Activated CD8-positive, alpha-beta memory T cell treated with anti-CD3 and anti-CD28 coated beads for 36 hours (primary cell): ENCODE results near the gene ARMC10. TPM values are rescaled to one million over a fixed set of nuclear protein-coding genes. Genes with fewer than 3 reads are reported as not detected.

Source experiments
- CTCF ChIA-PET: fragments of 350-600 bp; sonication (Branson Sonifier 250); formaldehyde crosslinking; loops from one replicate; lab custom pipeline; 2021; ENCODE audit warnings: antibody characterized with exemption; lab: Charles Lee
- POLR2A ChIA-PET: fragments of 350-600 bp; sonication (Branson Sonifier 250); formaldehyde crosslinking; loops from one replicate; lab custom pipeline; 2021; ENCODE audit warnings: antibody characterized with exemption; lab: Charles Lee
- total RNA-seq, 2 experiments: library from RNA; stranded (reverse); gene quantifications; one replicate each; pipeline ENCODE4 v1.2.3, GENCODE V29; 2021

The ARMC10 gene
- total RNA-seq, 2 experiments from 2014 or later = 52.2 to 53.9 TPM

GRCh38 chr7:103116511-103116910, 41.6 kb downstream of the ARMC10 start:
- POLR2A ChIA-PET = no interaction called here
- CTCF ChIA-PET = no interaction called here

GRCh38 chr7:103116991-103117390, 42.1 kb downstream of the ARMC10 start:
- ChIA-PET POLR2A (no interaction called here), CTCF (no interaction called here)

- POLR2A ChIA-PET = no interaction called here
- CTCF ChIA-PET = no interaction called here
These were observed 42.5 kb downstream of the ARMC10 start for GRCh38 chr7:103117465-103117864.

- ChIA-PET CTCF (no interaction called here), POLR2A (no interaction called here)
These were observed 44.9 kb downstream of the ARMC10 start for GRCh38 chr7:103119791-103120291.

- ChIA-PET POLR2A (no interaction called here), CTCF (no interaction called here)
These were observed 45.4 kb downstream of the ARMC10 start for GRCh38 chr7:103120362-103120761.

GRCh38 chr7:103121641-103122040, 46.7 kb downstream of the ARMC10 start:
- ChIA-PET CTCF (no interaction called here), POLR2A (no interaction called here)

- ChIA-PET POLR2A (no interaction called here), CTCF (no interaction called here)
These were observed 48.6 kb downstream of the ARMC10 start for GRCh38 chr7:103123529-103123928.

- ChIA-PET POLR2A (no interaction called here), CTCF (no interaction called here)
These were observed 49.6 kb downstream of the ARMC10 start for GRCh38 chr7:103124429-103124979.

GRCh38 chr7:103127006-103127405, 52.1 kb downstream of the ARMC10 start:
- ChIA-PET CTCF (no interaction called here), POLR2A (no interaction called here)

- CTCF ChIA-PET = no interaction called here
- POLR2A ChIA-PET = no interaction called here
These were observed 55.0 kb downstream of the ARMC10 start for GRCh38 chr7:103129702-103130549.

GRCh38 chr7:103130901-103131624, 56.1 kb downstream of the ARMC10 start:
- POLR2A ChIA-PET = no interaction called here
- CTCF ChIA-PET = no interaction called here

- ChIA-PET POLR2A (no interaction called here), CTCF (no interaction called here)
These were observed 58.2 kb downstream of the ARMC10 start for GRCh38 chr7:103132995-103133688.

- ChIA-PET CTCF (no interaction called here), POLR2A (no interaction called here)
These were observed 60.1 kb downstream of the ARMC10 start for GRCh38 chr7:103134836-103135554.

- ChIA-PET CTCF (no interaction called here), POLR2A (no interaction called here)
These were observed 65.1 kb downstream of the ARMC10 start for GRCh38 chr7:103140061-103140460.

- ChIA-PET POLR2A (no interaction called here), CTCF (no interaction called here)
These were observed 65.7 kb downstream of the ARMC10 start for GRCh38 chr7:103140685-103141084.

- ChIA-PET CTCF (no interaction called here), POLR2A (interaction anchor here (0.6 kb wide), 1 partner anchor 67 kb away, joined by 5 read pairs; the partner anchor contains the start of genes ARMC10 and FBXL13)
These were observed 66.9 kb downstream of the ARMC10 start for GRCh38 chr7:103141753-103142404.

GRCh38 chr7:103142494-103142893, 67.6 kb downstream of the ARMC10 start:
- CTCF ChIA-PET = no interaction called here
- POLR2A ChIA-PET = interaction anchor here (0.6 kb wide), 1 partner anchor 68 kb away, joined by 5 read pairs; the partner anchor contains the start of genes ARMC10 and FBXL13

GRCh38 chr7:103143868-103144267, 68.9 kb downstream of the ARMC10 start:
- CTCF ChIA-PET = no interaction called here
- POLR2A ChIA-PET = no interaction called here
